Measurements from ENCODE around the gene HECA. TPM values are rescaled to one million over a fixed set of nuclear protein-coding genes. Genes with fewer than 3 reads are reported as not detected.
"Not testable (repeated sequence)": the region's sequence is repeated elsewhere in the genome, so short reads cannot be mapped to it uniquely, and the experiment has no call there.

The HECA gene
- polyA plus RNA-seq, 3 donors, result 2.1 to 28.7 (median 3.3) TPM

DNA sequence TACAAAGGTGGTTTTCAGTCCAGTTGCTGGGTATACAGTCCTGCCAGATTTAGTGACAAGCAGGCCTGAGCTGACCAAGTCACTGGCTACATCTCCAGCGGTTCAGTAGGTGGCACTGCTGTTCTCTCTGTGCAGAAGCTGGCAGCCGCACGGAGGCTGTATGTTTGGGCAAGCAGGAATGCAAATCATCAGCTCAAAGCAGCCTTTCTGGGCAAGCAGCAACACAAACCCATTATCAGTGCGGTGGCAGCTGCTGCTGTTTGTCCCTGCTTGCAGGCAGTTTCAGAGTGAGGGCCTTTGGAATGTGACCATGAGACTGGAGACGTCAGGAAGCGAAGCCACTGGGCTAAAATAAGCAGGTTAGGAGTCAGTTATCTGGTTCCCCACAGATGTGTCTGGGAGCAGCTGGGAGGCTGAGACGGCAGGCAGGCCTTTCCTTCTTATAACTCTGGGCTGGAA lies 84.4 kb downstream of the HECA start:
- peaks cover 4% of the 10 kb centered on the region for H3K4me1 Mint-ChIP-seq
- H3K36me3 Mint-ChIP-seq, result no peaks in the 10 kb centered on the region
- Histone ChIP-seq H3K27me3 (ENCODE audit: control insufficient read depth in 2 of 2, insufficient read depth in 2 of 2, low read length in 2 of 2) (no peaks in the 10 kb centered on the region), H3K27ac (ENCODE audit: low read depth in 1 of 2, low read length in 2 of 2) (no peak overlapping the region), H3K9ac (ENCODE audit: insufficient read depth, low read length, poor library complexity, severe bottlenecking) (no peak overlapping the region), H4K20me1 (ENCODE audit: insufficient read depth, low read length) (no peaks in the 10 kb centered on the region), H3K4me3 (replicated peaks in 1 of 3; ENCODE audit: low read depth in 2 of 3, low read length in 3 of 3) (no peak overlapping the region), H3K4me2 (replicated peaks; ENCODE audit: extremely low read depth, low read length, poor library complexity, severe bottlenecking) (peak overlapping the region; percentile 34), H3K9me3 (replicated peaks in 1 of 2; ENCODE audit: control insufficient read depth in 1 of 2, insufficient read depth in 1 of 2, low read length in 2 of 2) (no peaks in the 10 kb centered on the region), H2AFZ (ENCODE audit: insufficient read depth, low read depth, low read length, poor library complexity, severe bottlenecking) (peak overlapping the region; percentile 81), H3K36me3 (replicated peaks in 1 of 2; ENCODE audit: control insufficient read depth in 1 of 2, insufficient read depth in 2 of 2, low read length in 2 of 2) (no peaks in the 10 kb centered on the region), H3K4me1 (ENCODE audit: control insufficient read depth in 1 of 2, insufficient read depth in 2 of 2, low read length in 2 of 2) (peaks cover 3 to 6% of the 10 kb centered on the region in 2 donors), H3K79me2 (ENCODE audit: insufficient read depth, low read length) (no peaks in the 10 kb centered on the region)
- intact Hi-C loops (cut with micrococcal nuclease), result loop anchor here (2.0 kb wide), 1 partner anchor 146 kb away; no protein-coding TSS in a partner anchor
- H3K9me3 Mint-ChIP-seq, result peaks cover 0 to 4% (median 0%) of the 10 kb centered on the region in 7 donors
- peak; percentile 67 to 74 (median 69) for DNase-seq
- 18% methylated on average over 6 of the region's 7 CpGs for WGBS (ENCODE audit: insufficient coverage)
- H3K4me3 Mint-ChIP-seq, result peak overlapping the region; percentile 55 to 80
- TF ChIP-seq, protein P1, sequence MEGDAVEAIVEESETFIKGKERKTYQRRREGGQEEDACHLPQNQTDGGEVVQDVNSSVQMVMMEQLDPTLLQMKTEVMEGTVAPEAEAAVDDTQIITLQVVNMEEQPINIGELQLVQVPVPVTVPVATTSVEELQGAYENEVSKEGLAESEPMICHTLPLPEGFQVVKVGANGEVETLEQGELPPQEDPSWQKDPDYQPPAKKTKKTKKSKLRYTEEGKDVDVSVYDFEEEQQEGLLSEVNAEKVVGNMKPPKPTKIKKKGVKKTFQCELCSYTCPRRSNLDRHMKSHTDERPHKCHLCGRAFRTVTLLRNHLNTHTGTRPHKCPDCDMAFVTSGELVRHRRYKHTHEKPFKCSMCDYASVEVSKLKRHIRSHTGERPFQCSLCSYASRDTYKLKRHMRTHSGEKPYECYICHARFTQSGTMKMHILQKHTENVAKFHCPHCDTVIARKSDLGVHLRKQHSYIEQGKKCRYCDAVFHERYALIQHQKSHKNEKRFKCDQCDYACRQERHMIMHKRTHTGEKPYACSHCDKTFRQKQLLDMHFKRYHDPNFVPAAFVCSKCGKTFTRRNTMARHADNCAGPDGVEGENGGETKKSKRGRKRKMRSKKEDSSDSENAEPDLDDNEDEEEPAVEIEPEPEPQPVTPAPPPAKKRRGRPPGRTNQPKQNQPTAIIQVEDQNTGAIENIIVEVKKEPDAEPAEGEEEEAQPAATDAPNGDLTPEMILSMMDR (IDR thresholded peaks at IDR 0.05), result peak; percentile 79
- no peaks in the 10 kb centered on the region for H3K27me3 Mint-ChIP-seq (ENCODE audit: low read depth in 3 of 3)
- H3K27ac Mint-ChIP-seq, result peak overlapping the region in 2 of 7 donors; percentile 50 to 85

DNA sequence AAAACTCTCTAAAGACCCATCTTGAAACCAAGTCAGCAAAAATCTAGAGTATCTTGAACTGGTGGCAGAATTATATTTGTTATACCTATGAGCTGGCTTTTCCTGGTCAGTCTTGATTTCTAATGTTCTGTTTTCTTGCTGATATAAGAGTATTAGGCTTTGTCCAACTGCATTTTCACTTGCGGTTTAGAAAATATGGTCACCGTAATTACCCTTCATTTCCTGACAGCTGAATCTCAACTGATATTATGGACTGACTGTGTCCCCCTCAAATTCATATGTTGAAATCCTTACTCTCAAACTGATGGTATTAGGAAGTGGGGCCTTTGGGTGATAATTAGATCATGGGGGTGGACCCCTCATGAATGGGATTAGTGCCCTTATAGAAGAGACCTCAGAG lies 84.9 kb downstream of the HECA start:
- Histone ChIP-seq H3K9me3 (replicated peaks in 1 of 2; ENCODE audit: control insufficient read depth in 1 of 2, insufficient read depth in 1 of 2, low read length in 2 of 2) (no peaks in the 10 kb centered on the region), H3K4me1 (ENCODE audit: control insufficient read depth in 1 of 2, insufficient read depth in 2 of 2, low read length in 2 of 2) (peaks cover 3 to 6% of the 10 kb centered on the region in 2 donors), H4K20me1 (ENCODE audit: insufficient read depth, low read length) (no peaks in the 10 kb centered on the region), H3K36me3 (replicated peaks in 1 of 2; ENCODE audit: control insufficient read depth in 1 of 2, insufficient read depth in 2 of 2, low read length in 2 of 2) (no peaks in the 10 kb centered on the region), H2AFZ (ENCODE audit: insufficient read depth, low read depth, low read length, poor library complexity, severe bottlenecking) (peak overlapping the region; percentile 81), H3K4me2 (replicated peaks; ENCODE audit: extremely low read depth, low read length, poor library complexity, severe bottlenecking) (no peak overlapping the region), H3K4me3 (replicated peaks in 1 of 3; ENCODE audit: low read depth in 2 of 3, low read length in 3 of 3) (no peak overlapping the region), H3K9ac (ENCODE audit: insufficient read depth, low read length, poor library complexity, severe bottlenecking) (no peak overlapping the region), H3K27ac (ENCODE audit: low read depth in 1 of 2, low read length in 2 of 2) (no peak overlapping the region), H3K27me3 (ENCODE audit: control insufficient read depth in 2 of 2, insufficient read depth in 2 of 2, low read length in 2 of 2) (no peaks in the 10 kb centered on the region), H3K79me2 (ENCODE audit: insufficient read depth, low read length) (no peaks in the 10 kb centered on the region)
- DNase-seq, result no peak
- no peak overlapping the region for H3K4me3 Mint-ChIP-seq
- peaks cover 4% of the 10 kb centered on the region for H3K4me1 Mint-ChIP-seq
- H3K27ac Mint-ChIP-seq, result peak overlapping the region in 1 of 7 donors; percentile 85
- intact Hi-C loops (cut with micrococcal nuclease), result loop anchor here (2.0 kb wide), 1 partner anchor 145 kb away; no protein-coding TSS in a partner anchor
- no CpG with 5 or more reads among the region's 2 CpGs for WGBS (ENCODE audit: insufficient coverage)
- TF ChIP-seq, protein P1 (IDR thresholded peaks at IDR 0.05), result no peak
- H3K9me3 Mint-ChIP-seq, result peaks cover 0 to 4% (median 0%) of the 10 kb centered on the region in 7 donors
- H3K36me3 Mint-ChIP-seq, result no peaks in the 10 kb centered on the region
- no peaks in the 10 kb centered on the region for H3K27me3 Mint-ChIP-seq (ENCODE audit: low read depth in 3 of 3)

DNA sequence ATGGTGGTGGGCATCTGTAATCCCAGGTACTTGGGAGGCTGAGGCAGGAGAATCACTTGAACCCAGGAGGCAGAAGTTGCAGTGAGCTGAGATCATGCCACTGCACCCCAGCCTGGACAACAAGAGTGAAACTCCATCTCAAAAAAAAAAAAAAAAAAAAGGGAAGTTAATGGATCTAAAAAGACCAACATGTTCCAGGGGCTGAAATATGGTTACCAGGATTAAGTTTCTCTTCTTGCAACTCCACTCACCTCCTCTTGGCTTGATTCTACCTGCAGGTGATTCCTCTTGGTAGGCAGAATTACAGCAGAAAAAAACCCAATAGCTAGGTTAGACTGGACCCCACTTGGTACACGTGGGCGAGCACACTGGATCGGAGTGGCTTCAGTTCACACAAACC lies 93.5 kb downstream of the HECA start:
- H3K27ac ChIP-seq (ENCODE audit: low read depth in 1 of 2, low read length in 2 of 2); H3K4me3 Mint-ChIP-seq; H3K27me3 Mint-ChIP-seq (ENCODE audit: low read depth in 3 of 3); H3K4me3 ChIP-seq (replicated peaks in 1 of 3; ENCODE audit: low read depth in 2 of 3, low read length in 3 of 3); H4K20me1 ChIP-seq (ENCODE audit: insufficient read depth, low read length); DNase-seq; H3K4me1 Mint-ChIP-seq; H2AFZ ChIP-seq (ENCODE audit: insufficient read depth, low read depth, low read length, poor library complexity, severe bottlenecking); H3K9me3 ChIP-seq (replicated peaks in 1 of 2; ENCODE audit: control insufficient read depth in 1 of 2, insufficient read depth in 1 of 2, low read length in 2 of 2); H3K79me2 ChIP-seq (ENCODE audit: insufficient read depth, low read length); H3K4me2 ChIP-seq (replicated peaks; ENCODE audit: extremely low read depth, low read length, poor library complexity, severe bottlenecking); H3K4me1 ChIP-seq (ENCODE audit: control insufficient read depth in 1 of 2, insufficient read depth in 2 of 2, low read length in 2 of 2); H3K9me3 Mint-ChIP-seq; H3K9ac ChIP-seq (ENCODE audit: insufficient read depth, low read length, poor library complexity, severe bottlenecking); intact Hi-C loops (cut with micrococcal nuclease); H3K27ac Mint-ChIP-seq; H3K36me3 ChIP-seq (replicated peaks in 1 of 2; ENCODE audit: control insufficient read depth in 1 of 2, insufficient read depth in 2 of 2, low read length in 2 of 2); H3K27me3 ChIP-seq (ENCODE audit: control insufficient read depth in 2 of 2, insufficient read depth in 2 of 2, low read length in 2 of 2); H3K36me3 Mint-ChIP-seq: not testable (repeated sequence)
- no CpG with 5 or more reads among the region's 3 CpGs for WGBS (ENCODE audit: insufficient coverage)
